H9 (cell line): ENCODE measurements around the gene CX3CR1. TPM values are rescaled to one million over a fixed set of nuclear protein-coding genes. Genes with fewer than 3 reads are reported as not detected.
"Not testable (repeated sequence)": the region's sequence is repeated elsewhere in the genome, so short reads cannot be mapped to it uniquely, and the experiment has no call there.

Experiments used
- DNase-seq: peaks from one replicate; pipeline ENCODE4 v3.0.0-alpha.2; 2017
- H2AFZ ChIP-seq: one replicate; pipeline ENCODE4 v1.6.1; 2013; ENCODE audit warnings: mild to moderate bottlenecking, low read length, control low read depth, moderate library complexity
- H2AK5ac ChIP-seq: 2 replicates; pipeline ENCODE4 v1.6.1; 2013; ENCODE audit warnings: low read length, control low read depth, mixed read lengths; ENCODE audit not compliant: insufficient read length
- H2BK120ac ChIP-seq: one replicate; pipeline ENCODE4 v1.6.1; 2013; ENCODE audit warnings: low read depth, mild to moderate bottlenecking, low read length, control low read depth, inconsistent platforms; ENCODE audit not compliant: poor library complexity, severe bottlenecking
- H2BK12ac ChIP-seq: 2 replicates; pipeline ENCODE4 v1.6.1; 2013; ENCODE audit warnings: low read length, control low read depth, mixed read lengths, low read depth; ENCODE audit not compliant: insufficient read length
- H2BK15ac ChIP-seq: 2 replicates; pipeline ENCODE4 v1.6.1; 2013; ENCODE audit warnings: low read depth, low read length, control low read depth
- H2BK20ac ChIP-seq: one replicate; pipeline ENCODE4 v1.6.1; 2013; ENCODE audit warnings: low read depth, mild to moderate bottlenecking, low read length, control low read depth, inconsistent platforms; ENCODE audit not compliant: poor library complexity, severe bottlenecking
- H2BK5ac ChIP-seq: 2 replicates; pipeline ENCODE4 v1.6.1; 2013; ENCODE audit warnings: low read length, control low read depth, mixed read lengths; ENCODE audit not compliant: insufficient read length
- H3K14ac ChIP-seq: 2 replicates; pipeline ENCODE4 v1.6.1; 2013; ENCODE audit warnings: low read length, control low read depth; ENCODE audit not compliant: insufficient read depth
- H3K18ac ChIP-seq: 2 replicates; pipeline ENCODE4 v1.6.1; 2013; ENCODE audit warnings: low read depth, mild to moderate bottlenecking, mixed read lengths, low read length, control low read depth; ENCODE audit not compliant: insufficient read length
- H3K23ac ChIP-seq: 2 replicates; pipeline ENCODE4 v1.6.1; 2013; ENCODE audit warnings: low read length, control low read depth, mixed read lengths, low read depth; ENCODE audit not compliant: insufficient read length
- H3K23me2 ChIP-seq: 2 replicates; pipeline ENCODE4 v1.6.1; 2013; ENCODE audit warnings: low read depth, mild to moderate bottlenecking, mixed read lengths, low read length, control low read depth; ENCODE audit not compliant: insufficient read length, poor library complexity, severe bottlenecking
- H3K27ac ChIP-seq: 2 replicates; pipeline ENCODE4 v1.5.1; 2013; ENCODE audit warnings: low read length, control low read depth, mixed read lengths, low read depth; ENCODE audit not compliant: insufficient read length
- H3K27me3 ChIP-seq: 2 replicates; pipeline ENCODE4 v1.6.1; 2013; ENCODE audit warnings: low read length, control low read depth, inconsistent platforms; ENCODE audit not compliant: insufficient read depth
- H3K4ac ChIP-seq: 2 replicates; pipeline ENCODE4 v1.6.1; 2013; ENCODE audit warnings: low read depth, mild to moderate bottlenecking, control low read depth, inconsistent platforms, low read length, moderate library complexity
- H3K4me1 ChIP-seq: 2 replicates; pipeline ENCODE4 v1.6.1; 2013; ENCODE audit warnings: low read length, control low read depth, inconsistent platforms; ENCODE audit not compliant: insufficient read depth
- H3K4me2 ChIP-seq: 2 replicates; pipeline ENCODE4 v1.6.1; 2013; ENCODE audit warnings: low read length, control low read depth, mixed read lengths; ENCODE audit not compliant: insufficient read length, insufficient read depth
- H3K56ac ChIP-seq: 2 replicates; pipeline ENCODE4 v1.6.1; 2013; ENCODE audit warnings: low read depth, mild to moderate bottlenecking, mixed read lengths, low read length, control low read depth; ENCODE audit not compliant: insufficient read length
- H3K79me1 ChIP-seq: 2 replicates; pipeline ENCODE4 v1.6.1; 2013; ENCODE audit warnings: low read depth, mild to moderate bottlenecking, moderate library complexity, low read length, control low read depth, inconsistent platforms; ENCODE audit not compliant: insufficient read depth, poor library complexity, severe bottlenecking
- H3K79me2 ChIP-seq: 2 replicates; pipeline ENCODE4 v1.6.1; 2013; ENCODE audit warnings: low read length, control low read depth, inconsistent platforms; ENCODE audit not compliant: insufficient read depth
- H3K9ac ChIP-seq: 2 replicates; pipeline ENCODE4 v1.6.1; 2013; ENCODE audit warnings: low read length, control low read depth, mixed read lengths; ENCODE audit not compliant: insufficient read length; ENCODE audit errors: extremely low read depth
- H3K9me3 ChIP-seq: one replicate; pipeline ENCODE4 v1.6.1; 2013; ENCODE audit warnings: low read depth, low read length, inconsistent platforms; ENCODE audit not compliant: control insufficient read depth
- H3T11ph ChIP-seq: one replicate; pipeline ENCODE4 v1.6.1; 2013; ENCODE audit warnings: mild to moderate bottlenecking, low read length, control low read depth, inconsistent platforms
- H4K20me1 ChIP-seq: one replicate; pipeline ENCODE4 v1.6.1; 2013; ENCODE audit not compliant: control insufficient read depth, insufficient read length, insufficient read depth
- H4K5ac ChIP-seq: 2 replicates; pipeline ENCODE4 v1.6.1; 2013; ENCODE audit warnings: low read depth, mild to moderate bottlenecking, mixed read lengths, low read length, control low read depth; ENCODE audit not compliant: insufficient read length
- H4K8ac ChIP-seq: replicated peaks from 2 replicates; pipeline ENCODE4 v1.6.1; 2013; ENCODE audit warnings: low read length, control low read depth, mixed read lengths, low read depth; ENCODE audit not compliant: insufficient read length
- H4K91ac ChIP-seq: 2 replicates; pipeline ENCODE4 v1.6.1; 2013; ENCODE audit warnings: low read depth, mild to moderate bottlenecking, moderate library complexity, mixed read lengths, low read length, control low read depth; ENCODE audit not compliant: insufficient read length
- H3K27ac Mint-ChIP-seq, 3 experiments: 2 replicates in 2 of 3; 3 replicates in 1 of 3; pipeline ENCODE4 v1.8.0; 2020 to 2021; ENCODE audit warnings: mixed read lengths in 3 of 3, mild to moderate bottlenecking in 1 of 3, moderate library complexity in 1 of 3
- H3K27me3 Mint-ChIP-seq: 2 replicates; pipeline ENCODE4 v1.8.0; 2021; ENCODE audit warnings: low read depth, mild to moderate bottlenecking, moderate library complexity, mixed read lengths
- H3K36me3 Mint-ChIP-seq, 3 experiments: 2 replicates in 2 of 3; 3 replicates in 1 of 3; pipeline ENCODE4 v1.8.0; 2020 to 2021; ENCODE audit warnings: low read depth in 3 of 3, mixed read lengths in 3 of 3; ENCODE audit not compliant: insufficient read depth in 1 of 3
- H3K4me1 Mint-ChIP-seq, 2 experiments: 2 replicates each; pipeline ENCODE4 v1.8.0; 2020; ENCODE audit warnings: mixed read lengths in 2 of 2
- H3K4me3 Mint-ChIP-seq, 2 experiments: 2 replicates in 1 of 2; 3 replicates in 1 of 2; pipeline ENCODE4 v1.8.0; 2020 to 2021; ENCODE audit warnings: mild to moderate bottlenecking in 2 of 2, mixed read lengths in 2 of 2, moderate library complexity in 1 of 2
- H3K9me3 Mint-ChIP-seq, 2 experiments: 2 replicates in 1 of 2; 3 replicates in 1 of 2; pipeline ENCODE4 v1.8.0; 2020; ENCODE audit warnings: mild to moderate bottlenecking in 2 of 2, mixed read lengths in 2 of 2, moderate library complexity in 1 of 2
- CTCF ChIP-seq: fragments of 200-600 bp; sonication (generic); conservative IDR thresholded peaks from 3 replicates; pipeline ENCODE4 v1.8.0; 2021; ENCODE audit warnings: antibody characterized with exemption, mild to moderate bottlenecking
- WGBS: extraction: QIAGEN DNeasy Blood & Tissue Kit; methylation state at CpG from one replicate; pipeline ENCODE4 v1.1.7; 2013; ENCODE audit warnings: missing lambda C conversion rate, low lambda C conversion rate, mixed read lengths; ENCODE audit not compliant: insufficient read length; ENCODE audit errors: extremely low coverage; 5-methylcytosine and 5-hydroxymethylcytosine counted together
- total RNA-seq: library from RNA; stranded (reverse); gene quantifications from 2 replicates; pipeline ENCODE4 v1.2.1, GENCODE V29; 2021

The CX3CR1 gene
- total RNA-seq, 1 experiment from 2014 or later = not detected

GRCh38 chr3:39322936-39323335 lies 43.1 kb upstream of the CX3CR1 start:
- H2BK20ac ChIP-seq = no peak overlapping the region
- no peak overlapping the region for H3K4me2 ChIP-seq
- H3K23ac ChIP-seq = no peak overlapping the region
- H3K23me2 ChIP-seq = no peaks in the 10 kb centered on the region
- H3K14ac ChIP-seq = no peak overlapping the region
- Mint-ChIP-seq H3K4me1 (peaks cover 17 to 18% of the 10 kb centered on the region in 2 experiments), H3K27ac (0 out of 7 replicates have a peak overlapping the region, but pooled peaks of 1 of the 3 experiments have one; percentile 16), H3K9me3 (peaks cover 2 to 4% of the 10 kb centered on the region in 2 experiments; a peak in 2 of 5 replicates), H3K4me3 (no peak overlapping the region), H3K36me3 (no peaks in the 10 kb centered on the region; a peak in 1 of 7 replicates), H3K27me3 (no peaks in the 10 kb centered on the region)
- H3K56ac ChIP-seq = no peak overlapping the region
- H2BK12ac ChIP-seq = no peak overlapping the region
- H3K79me2 ChIP-seq = no peaks in the 10 kb centered on the region
- no peak overlapping the region for H2BK15ac ChIP-seq
- no peaks in the 10 kb centered on the region; the same call in 1 of the 2 replicates for H3K4me1 ChIP-seq
- H3K9me3 ChIP-seq = no peaks in the 10 kb centered on the region
- H2AK5ac ChIP-seq = no peak overlapping the region
- H3K27ac ChIP-seq = no peak overlapping the region
- H3K18ac ChIP-seq = no peak overlapping the region
- no peak overlapping the region for H2BK120ac ChIP-seq
- H3K79me1 ChIP-seq = no peaks in the 10 kb centered on the region
- H3K9ac ChIP-seq = no peak overlapping the region
- no peak overlapping the region for H2BK5ac ChIP-seq
- no peak overlapping the region for H4K5ac ChIP-seq
- no peak overlapping the region for H3T11ph ChIP-seq
- H4K20me1 ChIP-seq = no peaks in the 10 kb centered on the region
- no peak for DNase-seq
- H3K27me3 ChIP-seq = no peaks in the 10 kb centered on the region
- no peak overlapping the region for H2AFZ ChIP-seq
- H3K4ac ChIP-seq = no peak overlapping the region
- TF ChIP-seq CTCF = no peak
- H4K91ac ChIP-seq = no peak overlapping the region
- H4K8ac ChIP-seq = no peak overlapping the region

GRCh38 chr3:39322209-39322715 lies 42.4 kb upstream of the CX3CR1 start:
- WGBS = no CpG with 5 or more reads among the region's 3 CpGs

More at GRCh38 chr3:39322209-39322715, 42.4 kb upstream of the CX3CR1 start:
- not testable (repeated sequence) for H3K9ac ChIP-seq, H4K5ac ChIP-seq, H2BK20ac ChIP-seq, H3K27ac Mint-ChIP-seq, H3T11ph ChIP-seq, H3K9me3 Mint-ChIP-seq, H3K56ac ChIP-seq, H3K27me3 ChIP-seq, H2AK5ac ChIP-seq, H4K91ac ChIP-seq, H2AFZ ChIP-seq, H3K23ac ChIP-seq, H3K4me2 ChIP-seq, H3K4me1 ChIP-seq, H2BK15ac ChIP-seq, H2BK12ac ChIP-seq, H3K27me3 Mint-ChIP-seq, H2BK120ac ChIP-seq, H4K20me1 ChIP-seq, H3K9me3 ChIP-seq, H3K36me3 Mint-ChIP-seq, H3K4me3 Mint-ChIP-seq, H2BK5ac ChIP-seq, H3K79me2 ChIP-seq, H3K14ac ChIP-seq, H4K8ac ChIP-seq, H3K4ac ChIP-seq, H3K79me1 ChIP-seq, DNase-seq, H3K18ac ChIP-seq, H3K27ac ChIP-seq, H3K23me2 ChIP-seq
- peaks cover 17 to 18% of the 10 kb centered on the region in 2 experiments for H3K4me1 Mint-ChIP-seq
